ENCODE results near the gene OSBPL1A.
"Not testable (repeated sequence)": the region's sequence is repeated elsewhere in the genome, so short reads cannot be mapped to it uniquely, and the experiment has no call there.

Gene OSBPL1A

DNA sequence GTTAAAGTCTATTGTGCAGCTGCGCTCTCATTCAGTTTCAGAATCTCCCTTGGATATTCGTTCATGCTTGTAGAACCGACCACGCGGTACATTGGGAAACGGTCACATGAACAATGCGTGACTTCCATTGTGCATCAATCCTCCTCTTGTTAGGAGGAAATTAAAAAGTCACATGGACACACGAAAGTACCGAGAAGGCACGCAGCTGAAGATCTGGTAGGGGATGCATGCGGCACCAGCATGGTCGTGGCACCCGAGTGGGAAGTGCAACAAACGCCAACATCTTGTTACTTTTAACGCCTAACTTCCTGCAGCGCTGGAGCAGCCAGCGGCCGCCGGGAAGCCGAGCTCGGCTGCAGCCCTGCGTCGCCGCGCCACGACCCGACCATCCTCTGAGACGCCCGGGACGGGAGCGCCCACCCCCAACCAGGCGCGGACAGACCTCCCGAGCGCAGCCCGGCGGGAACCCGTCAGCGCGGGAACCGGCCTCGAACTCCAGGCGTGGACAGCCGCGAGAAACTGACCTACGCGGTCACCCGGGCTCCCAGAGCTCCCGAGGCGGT is 412 bp downstream of the OSBPL1A start:
- peak; percentile 1 for DNase-seq (ENCODE audit: low read depth)

DNA sequence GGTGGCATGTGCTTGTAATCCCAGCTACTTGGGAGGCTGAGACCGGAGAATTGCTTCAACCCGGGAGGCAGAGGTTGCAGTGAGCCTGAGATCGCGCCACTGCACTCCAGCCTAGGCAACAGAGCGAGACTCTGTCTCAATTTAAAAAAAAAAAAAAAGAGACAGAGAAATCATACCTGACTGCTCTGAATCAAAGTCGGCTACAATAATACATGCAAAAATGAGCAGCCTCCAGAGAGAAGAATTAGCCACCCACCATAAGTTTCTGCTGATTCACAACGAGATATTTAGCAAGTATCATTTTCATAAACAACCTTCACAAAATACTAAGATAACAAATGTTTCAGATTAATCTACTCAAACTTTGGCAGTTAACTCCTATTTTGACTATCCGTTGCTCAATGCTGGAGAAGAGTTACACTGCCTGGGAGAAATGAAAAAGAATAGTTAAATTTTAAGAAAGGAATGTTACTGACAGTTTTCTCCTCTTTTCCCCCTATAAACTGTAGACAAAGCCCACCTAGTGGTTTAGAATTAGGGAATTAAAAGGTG is 1.5 kb downstream of the OSBPL1A start:
- DNase-seq (ENCODE audit: low read depth) = no peak

DNA sequence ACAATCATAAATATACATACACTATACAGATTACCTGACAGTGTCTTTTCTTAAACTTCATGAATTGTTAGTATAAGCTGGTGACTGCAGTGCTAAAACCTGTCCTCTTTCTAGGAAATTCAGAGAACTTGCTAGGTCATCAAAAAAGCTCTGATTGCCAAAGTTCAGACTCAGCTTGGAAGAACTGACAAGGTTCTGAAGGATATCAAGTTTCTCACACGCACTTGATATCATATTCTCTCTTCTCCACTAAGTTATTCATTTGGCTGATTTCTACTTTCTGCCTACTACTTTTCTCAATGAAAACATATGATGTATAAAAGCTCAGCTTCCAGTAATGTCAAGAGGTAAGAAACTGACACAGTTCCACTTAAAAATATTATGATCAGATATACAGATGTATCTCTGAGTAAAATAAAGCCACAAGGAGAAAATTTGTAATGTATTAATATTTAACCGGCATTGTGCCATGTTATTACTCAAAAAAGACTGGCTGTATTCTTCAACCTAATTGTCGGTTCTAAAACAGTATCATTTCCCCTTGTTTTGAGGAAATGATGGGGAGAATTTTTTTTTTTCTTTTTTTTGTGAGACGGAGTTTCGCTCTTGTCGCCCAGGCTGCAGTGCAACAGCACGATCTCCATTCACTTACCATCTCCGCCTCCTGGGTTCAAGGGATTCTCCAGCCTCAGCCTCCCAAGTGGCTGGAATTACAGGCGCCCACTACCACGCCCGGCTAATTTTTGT is 2.4 kb downstream of the OSBPL1A start:
- DNase-seq (ENCODE audit: low read depth) = no peak

DNA sequence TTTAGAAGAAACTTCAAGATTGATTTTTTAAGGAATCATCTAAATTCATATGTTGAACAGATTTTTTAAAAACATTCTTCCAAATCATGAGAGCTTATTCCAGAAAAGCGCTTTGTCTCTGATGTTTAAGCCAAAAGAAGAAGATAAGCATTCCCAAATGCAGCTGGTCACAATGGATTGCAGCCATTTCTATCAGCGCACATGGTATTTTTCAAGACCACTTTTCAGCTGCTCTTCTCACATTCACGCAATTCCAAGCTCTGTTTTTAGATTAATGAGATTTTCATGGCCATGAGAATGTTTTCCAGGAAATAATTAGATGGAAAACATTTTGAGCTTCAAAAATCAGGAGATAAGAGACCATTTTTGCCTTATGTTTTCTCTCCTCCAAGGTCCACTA is 8.7 kb downstream of the OSBPL1A start:
- DNase-seq (ENCODE audit: low read depth) = no peak

DNA sequence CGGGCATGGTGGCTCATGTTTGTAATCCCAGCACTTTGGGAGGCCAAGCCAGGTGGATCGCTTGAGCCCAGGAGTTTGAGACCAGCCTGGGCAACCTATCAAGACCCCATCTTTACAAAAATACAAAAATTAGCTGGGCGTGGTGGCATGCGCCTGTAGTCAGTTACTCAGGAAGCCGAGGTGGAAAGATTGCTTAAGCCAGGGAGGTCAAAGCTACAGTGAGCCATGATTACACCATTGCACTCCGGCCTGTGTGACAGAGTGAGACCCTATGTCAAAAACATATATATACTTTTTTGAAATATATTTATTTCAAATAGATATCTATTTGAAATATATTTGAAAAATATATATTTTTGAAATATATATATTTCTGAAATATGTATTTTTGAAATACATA is 10.9 kb downstream of the OSBPL1A start:
- no peak for DNase-seq (ENCODE audit: low read depth)

GRCh38 chr18:24381126-24381525 is 16.5 kb downstream of the OSBPL1A start:
- DNase-seq (ENCODE audit: low read depth) = no peak

DNA sequence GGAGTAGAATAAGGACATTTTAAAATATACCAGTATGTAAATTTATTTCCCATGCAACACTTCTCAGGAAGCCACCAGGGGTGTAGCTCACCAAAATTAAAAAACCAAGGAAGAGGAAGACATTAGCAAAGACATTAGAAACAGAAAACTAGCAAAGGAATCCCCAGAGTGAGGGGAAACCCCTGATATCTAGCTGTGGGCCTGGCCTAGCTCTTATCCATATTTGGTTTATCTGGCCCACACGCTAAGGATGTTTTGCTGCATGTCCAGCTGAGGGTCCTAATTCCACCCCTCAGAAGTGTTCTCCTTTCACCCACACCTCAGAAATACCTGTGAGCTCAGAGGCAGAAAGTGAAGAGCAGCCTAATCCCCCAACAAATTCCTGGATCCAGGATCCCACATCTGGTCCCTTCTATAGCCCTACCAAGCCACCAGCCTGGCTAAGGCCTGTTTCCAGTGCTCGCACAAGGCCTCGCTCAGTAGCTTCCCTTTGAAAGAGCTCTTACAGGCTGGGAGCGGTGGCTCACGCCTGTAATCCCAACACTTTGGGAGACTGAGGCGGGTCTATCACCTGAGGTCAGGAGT is 17.4 kb downstream of the OSBPL1A start:
- DNase-seq (ENCODE audit: low read depth) = no peak

- DNase-seq (ENCODE audit: low read depth) = no peak
These were observed 19.0 kb downstream of the OSBPL1A start for GRCh38 chr18:24378598-24378997.

DNA sequence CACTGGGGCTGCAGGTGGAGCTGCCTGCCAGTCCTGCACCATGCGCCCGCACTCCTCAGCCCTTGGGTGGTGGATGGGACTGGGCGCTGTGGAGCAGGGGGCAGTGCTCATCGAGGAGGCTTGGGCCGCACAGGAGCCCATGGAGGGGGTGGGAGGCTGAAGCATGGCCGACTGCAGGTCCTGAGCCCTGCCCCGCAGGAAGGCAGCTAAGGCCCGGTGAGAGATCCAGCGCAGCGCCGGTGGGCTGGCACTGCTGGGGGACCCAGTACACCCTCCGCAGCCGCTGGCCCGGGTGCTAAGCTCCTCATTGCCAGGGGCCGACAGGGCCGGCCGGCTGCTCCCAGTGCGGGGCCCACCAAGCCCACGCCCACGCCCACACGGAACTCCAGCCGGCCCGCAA is 21.1 kb downstream of the OSBPL1A start:
- not testable (repeated sequence) for DNase-seq (ENCODE audit: low read depth)

- DNase-seq (ENCODE audit: low read depth) = no peak
These were observed 24.3 kb downstream of the OSBPL1A start for GRCh38 chr18:24373328-24373727.

DNA sequence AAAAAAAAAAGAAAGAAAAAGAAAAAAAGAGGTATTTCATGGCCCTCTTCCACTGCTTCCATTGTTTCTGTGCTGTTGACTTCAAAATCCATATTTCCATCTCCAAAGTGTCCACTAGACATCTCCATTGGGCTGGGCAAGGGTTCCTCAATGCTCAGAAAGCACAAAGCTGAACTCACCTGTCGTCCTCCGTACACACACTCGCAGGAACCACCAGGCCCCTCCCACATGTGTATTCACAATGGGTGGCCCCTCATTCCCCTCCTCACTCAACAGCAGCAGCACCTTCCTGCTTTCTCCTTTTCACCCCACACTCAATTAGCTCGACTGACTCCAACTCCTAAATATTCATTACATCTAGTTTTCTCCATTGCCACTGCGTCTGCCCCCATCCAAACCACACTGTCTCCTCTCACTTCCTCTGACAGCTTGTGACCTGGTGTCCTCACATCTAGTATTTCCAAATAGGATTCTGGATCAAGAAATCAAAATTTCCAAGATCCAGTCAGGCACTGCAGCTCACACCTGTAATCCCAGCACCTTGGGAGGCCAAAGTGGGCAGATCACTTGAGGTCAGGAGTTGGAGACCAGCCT is 25.2 kb downstream of the OSBPL1A start:
- no peak for DNase-seq (ENCODE audit: low read depth)

GRCh38 chr18:24370120-24370519 is 27.5 kb downstream of the OSBPL1A start:
- DNase-seq (ENCODE audit: low read depth) = no peak

DNA sequence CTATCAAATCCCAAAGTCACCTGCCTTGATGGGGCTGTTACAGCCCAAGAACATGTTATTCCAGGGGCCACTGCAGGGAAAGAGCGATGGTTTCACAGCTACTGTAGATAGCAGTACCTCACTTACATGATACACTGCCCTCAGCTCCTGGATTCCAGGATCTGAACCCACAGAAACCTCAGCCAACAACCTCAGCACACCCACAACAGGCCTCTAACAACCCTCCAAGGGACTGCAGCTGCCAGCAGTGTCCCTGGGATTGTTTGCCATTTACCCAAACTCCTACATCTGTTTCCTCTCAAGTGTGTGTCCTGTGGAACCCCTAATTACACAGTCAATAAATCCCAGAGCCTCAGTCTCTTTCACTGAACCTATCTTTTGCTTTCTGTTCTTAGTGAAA is 28.2 kb downstream of the OSBPL1A start:
- no peak for DNase-seq (ENCODE audit: low read depth)

GRCh38 chr18:24368749-24369148 is 28.9 kb downstream of the OSBPL1A start:
- no peak for DNase-seq (ENCODE audit: low read depth)

GRCh38 chr18:24366328-24366727 is 31.3 kb downstream of the OSBPL1A start:
- DNase-seq (ENCODE audit: low read depth) = no peak

DNA sequence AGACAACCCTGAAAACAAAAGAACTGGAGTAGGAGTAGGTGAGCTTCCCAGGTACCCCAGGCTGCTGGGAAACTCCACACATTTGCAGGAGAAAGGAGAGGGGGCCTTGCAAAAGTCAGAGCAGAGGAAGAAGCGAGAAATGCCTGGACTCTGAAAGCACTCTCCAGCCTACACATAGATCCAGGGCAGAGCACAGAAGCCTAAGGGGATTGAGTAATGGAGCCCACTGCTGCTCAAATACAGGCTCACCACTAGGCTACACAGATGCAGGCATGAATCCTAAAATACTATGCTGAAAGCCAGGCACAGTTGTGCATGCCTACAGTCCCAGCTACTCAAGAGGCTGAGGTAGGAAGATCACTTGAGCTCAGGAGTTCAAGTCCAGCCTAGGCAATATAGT is 33.4 kb downstream of the OSBPL1A start:
- no peak for DNase-seq (ENCODE audit: low read depth)

GRCh38 chr18:24362757-24363156 is 34.9 kb downstream of the OSBPL1A start:
- no peak for DNase-seq (ENCODE audit: low read depth)

GRCh38 chr18:24359787-24360530 is 37.7 kb downstream of the OSBPL1A start:
- not testable (repeated sequence) for DNase-seq (ENCODE audit: low read depth)

DNA sequence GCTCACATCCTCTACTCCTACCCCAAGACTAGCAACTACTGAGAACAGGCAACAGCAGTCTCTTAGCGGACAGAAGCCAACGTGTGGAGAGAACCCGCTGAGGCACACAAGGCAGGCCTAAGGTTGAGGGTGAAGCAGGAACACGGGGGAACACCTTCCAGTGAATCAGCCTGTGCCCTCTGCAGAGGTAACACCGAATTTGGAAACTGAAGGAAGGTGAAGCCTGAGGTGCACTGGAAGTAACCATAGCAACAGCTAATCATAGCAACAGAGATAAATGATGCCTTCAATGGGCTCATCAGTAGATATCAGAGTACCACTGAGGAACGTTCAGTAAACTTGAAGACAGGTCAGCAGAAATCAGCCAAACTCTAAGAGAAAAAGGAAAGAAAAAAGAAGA is 43.3 kb downstream of the OSBPL1A start:
- DNase-seq (ENCODE audit: low read depth) = no peak

- no peak for DNase-seq (ENCODE audit: low read depth)
These were observed 51.4 kb downstream of the OSBPL1A start for GRCh38 chr18:24346254-24346653.

DNA sequence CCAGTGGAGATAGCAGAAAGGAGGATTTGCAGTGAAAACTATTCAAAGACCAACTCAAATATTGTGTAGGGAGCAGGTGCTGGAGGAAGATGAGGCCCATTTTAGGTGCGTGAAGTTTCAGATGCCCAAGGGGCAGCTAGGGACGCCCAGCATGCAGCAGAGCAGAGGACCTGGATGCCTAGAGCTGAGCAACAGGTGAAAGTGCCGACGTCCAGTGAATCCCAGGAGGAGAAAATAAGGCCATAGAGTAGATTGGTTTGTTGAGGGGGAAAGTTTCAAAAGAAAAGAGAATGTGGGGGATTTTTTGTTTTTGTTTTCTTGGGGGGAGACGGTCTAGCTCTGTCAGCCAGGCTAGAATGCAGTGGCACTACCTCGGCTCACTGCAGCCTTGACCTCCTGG is 53.1 kb downstream of the OSBPL1A start:
- DNase-seq (ENCODE audit: low read depth) = no peak

- no peak for DNase-seq (ENCODE audit: low read depth)
These were observed 55.3 kb downstream of the OSBPL1A start for GRCh38 chr18:24342347-24342746.

All from stimulated activated CD8-positive, alpha-beta memory T cell treated with anti-CD3 and anti-CD28 coated beads, Interleukin-12 subunit alpha, Interleukin-12 subunit beta, amount 100 ng/mL, for 4 hours (primary cell).